H1 (cell line): ENCODE data around the gene CLCN5. TPM values are rescaled to one million over a fixed set of nuclear protein-coding genes. Genes with fewer than 3 reads are reported as not detected.

Experiments used
- ATF3 ChIP-seq: IDR thresholded peaks from 2 replicates; pipeline ENCODE4 v1.6.1; 2011; ENCODE audit warnings: low read depth, mild to moderate bottlenecking, low read length; ENCODE audit not compliant: insufficient read depth
- FOSL1 ChIP-seq: IDR thresholded peaks from 2 replicates; pipeline ENCODE4 v1.6.1; 2011; ENCODE audit warnings: mild to moderate bottlenecking, low read depth, low read length, moderate library complexity; ENCODE audit not compliant: insufficient read depth
- HDAC6 ChIP-seq: IDR thresholded peaks from one replicate; pipeline ENCODE4 v1.7.1; 2012; ENCODE audit warnings: low read depth, mild to moderate bottlenecking, inconsistent platforms, low read length, moderate library complexity
- RXRA ChIP-seq: IDR thresholded peaks from 2 replicates; pipeline ENCODE4 v1.6.1; 2011; ENCODE audit warnings: low read depth, mild to moderate bottlenecking, low read length, moderate library complexity; ENCODE audit not compliant: insufficient read depth
- SIX5 ChIP-seq: IDR thresholded peaks from 2 replicates; pipeline ENCODE4 v1.6.1; 2011; ENCODE audit warnings: mild to moderate bottlenecking, low read depth, low read length
- USF2 ChIP-seq: IDR thresholded peaks from 2 replicates; pipeline ENCODE4 v1.6.1; 2011; ENCODE audit warnings: low read length, improper control_type of control experiment
- polyA plus RNA-seq, 7 experiments: library from polyadenylated mRNA; depleted of rRNA in 3 of 7; stranded (reverse) in 5 of 7; unstranded in 2 of 7; fragments of >200 nt in 5 of 7; fragments of 200-250 nt in 2 of 7; gene quantifications; 1 replicate in 5 of 7; 2 replicates in 1 of 7; 4 replicates in 1 of 7; pipeline versions ENCODE4 v1.2.1 to v1.2.3, GENCODE V29; 2011 to 2013; ENCODE audit warnings: missing spikeins in 2 of 7, mixed read lengths in 2 of 7
- total RNA-seq: library from RNA; stranded (reverse); fragmentation: NEBNext Ultra II Directional; extraction: Animal tissue kit (Norgen Biotek cat#: 25700); gene quantifications from 2 replicates; pipeline ENCODE4 v1.2.1, GENCODE V29; 2021

The CLCN5 gene
- total and polyA plus RNA-seq, 2 of the 8 experiments (the other 6 are each of a cell fraction or from before 2014, with no cell fraction given): 4.2 to 9.7 TPM

- TF ChIP-seq RXRA (no peak), HDAC6 (no peak), USF2 (no peak), FOSL1 (no peak), ATF3 (no peak), SIX5 (no peak)
- TF ChIP-seq, all 59 proteins: peak for 0
These were observed 42.6 kb upstream of the CLCN5 start (continued) for GRCh38 chrX:49879656-49880277.
